ACC112 (cell line): Measurements from ENCODE around the gene ZNF726.
A peak's percentile ranks its signal among the peaks of the same experiment; 100 is the strongest.

ENCODE experiments used
- H2AFZ ChIP-seq: fragments of 200-600 bp; sonication (generic); one replicate; pipeline ENCODE4 v1.6.0; 2017; ENCODE audit warnings: antibody characterized with exemption, low read length; ENCODE audit not compliant: unreplicated experiment
- H3K27ac ChIP-seq: fragments of 200-600 bp; sonication (generic); 2 replicates; pipeline ENCODE4 v1.5.1; 2014; ENCODE audit warnings: low read depth, mild to moderate bottlenecking, antibody characterized with exemption, low read length, moderate library complexity
- H3K27me3 ChIP-seq: fragments of 200-600 bp; sonication (generic); 2 replicates; pipeline ENCODE4 v1.6.1; 2014; ENCODE audit warnings: mild to moderate bottlenecking, antibody characterized with exemption, low read length, moderate library complexity, mixed read lengths; ENCODE audit not compliant: insufficient read depth
- H3K36me3 ChIP-seq: fragments of 200-600 bp; sonication (generic); 2 replicates; pipeline ENCODE4 v1.6.1; 2016; ENCODE audit warnings: mild to moderate bottlenecking, antibody characterized with exemption, low read length, moderate library complexity, mixed read lengths; ENCODE audit not compliant: insufficient read depth
- H3K4me1 ChIP-seq: fragments of 200-600 bp; sonication (generic); one replicate; pipeline ENCODE4 v1.6.1; 2016; ENCODE audit warnings: low read length, mixed read lengths; ENCODE audit not compliant: insufficient read depth, unreplicated experiment, control insufficient read depth
- H3K4me3 ChIP-seq: fragments of 200-600 bp; sonication (generic); 2 replicates; pipeline ENCODE4 v1.5.1; 2014; ENCODE audit warnings: mild to moderate bottlenecking, low read depth, low read length
- H3K79me2 ChIP-seq: fragments of 200-600 bp; sonication (generic); one replicate; pipeline ENCODE4 v1.6.0; 2016; ENCODE audit warnings: low read length; ENCODE audit not compliant: control insufficient read depth, unreplicated experiment, insufficient read depth

ZNF726 gene

GRCh38 chr19:23901360-23901759, 13.3 kb upstream of the ZNF726 start:
- no peaks in the 10 kb centered on the region for H3K79me2 ChIP-seq
- no peak overlapping the region for H3K4me3 ChIP-seq
- no peak overlapping the region for H2AFZ ChIP-seq
- no peaks in the 10 kb centered on the region for H3K4me1 ChIP-seq
- H3K27ac ChIP-seq, result no peak overlapping the region
- H3K36me3 ChIP-seq, result no peaks in the 10 kb centered on the region
- H3K27me3 ChIP-seq, result no peaks in the 10 kb centered on the region

- H3K4me1 ChIP-seq, result no peaks in the 10 kb centered on the region
- H3K27me3 ChIP-seq, result no peaks in the 10 kb centered on the region
- H3K36me3 ChIP-seq, result no peaks in the 10 kb centered on the region
- no peak overlapping the region for H3K27ac ChIP-seq
- no peaks in the 10 kb centered on the region for H3K79me2 ChIP-seq
- H3K4me3 ChIP-seq, result no peak overlapping the region
- no peak overlapping the region for H2AFZ ChIP-seq
Observed at GRCh38 chr19:23904406-23904805, 10.3 kb upstream of the ZNF726 start.

GRCh38 chr19:23905771-23906170, 8.9 kb upstream of the ZNF726 start:
- Histone ChIP-seq H3K27ac (no peak overlapping the region), H3K4me1 (no peaks in the 10 kb centered on the region), H3K36me3 (no peaks in the 10 kb centered on the region), H3K27me3 (no peaks in the 10 kb centered on the region), H3K79me2 (no peaks in the 10 kb centered on the region), H2AFZ (no peak overlapping the region), H3K4me3 (no peak overlapping the region)

GRCh38 chr19:23906835-23907234, 7.9 kb upstream of the ZNF726 start:
- H3K27me3 ChIP-seq, result no peaks in the 10 kb centered on the region
- H3K27ac ChIP-seq, result no peak overlapping the region
- no peak overlapping the region for H3K4me3 ChIP-seq
- H2AFZ ChIP-seq, result no peak overlapping the region
- no peaks in the 10 kb centered on the region for H3K36me3 ChIP-seq
- no peaks in the 10 kb centered on the region for H3K4me1 ChIP-seq
- H3K79me2 ChIP-seq, result no peaks in the 10 kb centered on the region

- Histone ChIP-seq H3K27ac (no peak overlapping the region), H3K79me2 (no peaks in the 10 kb centered on the region), H3K27me3 (no peaks in the 10 kb centered on the region), H3K4me1 (no peaks in the 10 kb centered on the region), H2AFZ (no peak overlapping the region), H3K4me3 (no peak overlapping the region), H3K36me3 (no peaks in the 10 kb centered on the region)
Observed at GRCh38 chr19:23908165-23908564, 6.5 kb upstream of the ZNF726 start.

- H3K4me3 ChIP-seq, result no peak overlapping the region
- no peaks in the 10 kb centered on the region for H3K4me1 ChIP-seq
- H3K79me2 ChIP-seq, result no peaks in the 10 kb centered on the region
- H3K36me3 ChIP-seq, result no peaks in the 10 kb centered on the region
- no peak overlapping the region for H3K27ac ChIP-seq
- no peak overlapping the region for H2AFZ ChIP-seq
- no peaks in the 10 kb centered on the region for H3K27me3 ChIP-seq
Observed at GRCh38 chr19:23909222-23909621, 5.5 kb upstream of the ZNF726 start.

GRCh38 chr19:23913931-23914330, 755 bp upstream of the ZNF726 start:
- H3K4me3 ChIP-seq, result peak overlapping the region; percentile 82
- peak overlapping the region; percentile 75 for H2AFZ ChIP-seq
- no peaks in the 10 kb centered on the region for H3K36me3 ChIP-seq
- H3K79me2 ChIP-seq, result peaks cover 36% of the 10 kb centered on the region
- H3K4me1 ChIP-seq, result peaks cover 10% of the 10 kb centered on the region
- H3K27me3 ChIP-seq, result no peaks in the 10 kb centered on the region
- no peak overlapping the region for H3K27ac ChIP-seq

GRCh38 chr19:23916991-23917390, 2.3 kb downstream of the ZNF726 start:
- Histone ChIP-seq H2AFZ (no peak overlapping the region), H3K79me2 (peaks cover 36% of the 10 kb centered on the region), H3K36me3 (0 out of 2 replicates have a peak, but pooled peaks cover 6% of the 10 kb centered on the region), H3K4me1 (peaks cover 10% of the 10 kb centered on the region), H3K27me3 (no peaks in the 10 kb centered on the region), H3K27ac (no peak overlapping the region), H3K4me3 (peak overlapping the region; percentile 27; the same call in 1 of the 2 replicates)

- H3K27me3 ChIP-seq, result no peaks in the 10 kb centered on the region
- no peak overlapping the region for H2AFZ ChIP-seq
- H3K4me3 ChIP-seq, result no peak overlapping the region
- H3K27ac ChIP-seq, result no peak overlapping the region
- H3K79me2 ChIP-seq, result peaks cover 36% of the 10 kb centered on the region
- H3K4me1 ChIP-seq, result peaks cover 10% of the 10 kb centered on the region
- peaks cover 13% of the 10 kb centered on the region; the same call in 1 of the 2 replicates for H3K36me3 ChIP-seq
Observed at GRCh38 chr19:23917856-23918255, 3.2 kb downstream of the ZNF726 start.

- Histone ChIP-seq H3K36me3 (peaks cover 18% of the 10 kb centered on the region), H3K27ac (no peak overlapping the region), H3K4me1 (no peaks in the 10 kb centered on the region)
Observed at GRCh38 chr19:23925285-23925684, 10.6 kb downstream of the ZNF726 start.

GRCh38 chr19:23932878-23933277, 18.2 kb downstream of the ZNF726 start:
- H3K79me2 ChIP-seq, result no peaks in the 10 kb centered on the region
- no peaks in the 10 kb centered on the region; the same call in 1 of the 2 replicates for H3K36me3 ChIP-seq
- H3K27me3 ChIP-seq, result no peaks in the 10 kb centered on the region
- no peaks in the 10 kb centered on the region for H3K4me1 ChIP-seq
- no peak overlapping the region for H2AFZ ChIP-seq
- no peak overlapping the region for H3K4me3 ChIP-seq
- H3K27ac ChIP-seq, result no peak overlapping the region

More at GRCh38 chr19:23925285-23925684, 10.6 kb downstream of the ZNF726 start:
- Histone ChIP-seq H3K27me3 (no peaks in the 10 kb centered on the region), H2AFZ (no peak overlapping the region), H3K79me2 (no peaks in the 10 kb centered on the region), H3K4me3 (no peak overlapping the region)
